Inferior parietal cortex (tissue), 1 donor: Measurements from ENCODE around the gene PTPRG.

Experiments used
- DNase-seq: peaks from one replicate; pipeline ENCODE4 v3.0.0-alpha.2; 2016; ENCODE audit errors: extremely low spot score

Gene PTPRG

DNA sequence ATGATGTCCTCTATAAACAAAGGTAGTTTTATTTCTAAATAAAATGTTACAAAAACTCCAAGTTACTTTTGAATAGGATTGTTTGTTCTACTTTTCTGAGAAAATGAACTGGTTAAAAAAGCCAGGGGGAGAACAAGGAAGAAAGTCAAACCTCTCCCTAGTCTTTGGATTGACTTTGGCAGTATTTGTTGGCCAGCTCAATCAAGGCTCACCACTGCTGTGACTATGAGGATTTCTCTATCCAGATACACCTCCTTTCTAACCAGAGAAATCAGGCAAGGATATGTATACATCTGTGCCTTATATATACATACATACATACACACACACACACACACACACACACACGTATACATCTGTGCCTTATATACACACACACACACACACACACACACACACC is 704.2 kb downstream of the PTPRG start:
- no peak for DNase-seq

- DNase-seq: no peak
Observed at GRCh38 chr3:62266668-62267283, 705.4 kb downstream of the PTPRG start.

DNA sequence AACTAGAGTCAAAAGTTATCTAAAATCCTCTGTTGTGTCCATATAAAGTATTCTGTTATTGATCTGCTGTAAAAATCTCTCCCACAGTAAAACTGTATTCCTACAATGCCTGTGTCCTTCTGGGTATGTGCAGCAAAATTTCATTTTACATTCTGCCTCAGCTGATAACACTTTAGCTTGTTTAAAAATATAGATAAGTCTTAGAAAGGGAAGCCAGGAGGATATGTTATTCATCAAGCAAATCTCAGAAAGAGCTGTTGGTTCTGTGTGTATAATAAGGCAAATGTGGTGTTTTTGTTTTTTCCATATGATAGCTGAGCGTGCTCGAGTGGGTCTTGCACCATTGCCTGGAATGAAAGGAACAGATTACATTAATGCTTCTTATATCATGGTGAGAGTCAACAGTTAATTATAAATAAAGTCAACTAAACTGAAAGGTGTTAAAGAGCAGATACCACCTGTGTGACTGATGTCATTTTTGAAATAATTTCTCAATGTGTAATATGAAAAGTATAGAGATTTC is 715.3 kb downstream of the PTPRG start:
- no peak for DNase-seq

GRCh38 chr3:62277450-62277849 is 716.1 kb downstream of the PTPRG start:
- DNase-seq: no peak

DNA sequence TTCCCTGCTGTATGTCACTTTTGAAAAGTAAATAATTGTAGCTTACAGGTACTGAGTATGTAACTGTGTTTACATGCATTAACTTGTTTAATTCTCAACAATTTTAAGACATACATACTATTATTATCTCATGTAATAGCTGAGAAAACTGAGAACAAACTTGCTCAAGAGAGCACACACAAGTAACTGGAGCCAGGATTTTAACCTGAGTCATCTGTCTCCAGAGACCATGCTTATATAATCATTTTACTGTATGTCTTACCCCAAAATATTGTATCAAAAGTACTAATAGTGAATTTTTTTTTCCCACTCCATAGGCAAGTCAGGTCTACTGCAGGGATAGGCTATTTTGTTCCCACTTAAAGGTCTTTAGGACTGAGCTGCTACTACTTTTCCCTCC is 716.6 kb downstream of the PTPRG start:
- no peak for DNase-seq

GRCh38 chr3:62281726-62282125 is 720.4 kb downstream of the PTPRG start:
- DNase-seq: no peak

GRCh38 chr3:62284442-62284841 is 723.1 kb downstream of the PTPRG start:
- DNase-seq: no peak

GRCh38 chr3:62287392-62287927 is 726.1 kb downstream of the PTPRG start:
- no peak for DNase-seq

GRCh38 chr3:62289922-62290321 is 728.6 kb downstream of the PTPRG start:
- no peak for DNase-seq

- no peak for DNase-seq
Observed at GRCh38 chr3:62293051-62293780, 731.8 kb downstream of the PTPRG start.

DNA sequence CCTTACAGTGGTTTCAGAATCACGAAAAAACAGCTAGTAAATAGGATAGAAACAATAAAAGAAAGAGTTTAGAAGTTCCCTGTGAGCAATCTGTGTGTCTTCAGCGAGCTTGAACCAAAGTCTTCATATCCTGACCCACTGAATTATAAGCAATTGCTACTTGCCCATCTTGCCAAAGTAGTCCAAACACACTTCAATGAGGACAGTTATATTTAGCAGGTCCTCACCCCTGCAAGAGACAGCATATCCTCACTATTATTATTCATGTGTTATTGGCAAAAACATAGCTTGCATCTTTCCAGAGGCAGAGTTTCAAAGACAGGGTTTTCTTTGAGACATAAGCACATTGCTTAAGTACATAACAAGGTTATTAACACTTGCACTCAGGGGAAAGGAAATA is 734.2 kb downstream of the PTPRG start:
- DNase-seq: no peak

DNA sequence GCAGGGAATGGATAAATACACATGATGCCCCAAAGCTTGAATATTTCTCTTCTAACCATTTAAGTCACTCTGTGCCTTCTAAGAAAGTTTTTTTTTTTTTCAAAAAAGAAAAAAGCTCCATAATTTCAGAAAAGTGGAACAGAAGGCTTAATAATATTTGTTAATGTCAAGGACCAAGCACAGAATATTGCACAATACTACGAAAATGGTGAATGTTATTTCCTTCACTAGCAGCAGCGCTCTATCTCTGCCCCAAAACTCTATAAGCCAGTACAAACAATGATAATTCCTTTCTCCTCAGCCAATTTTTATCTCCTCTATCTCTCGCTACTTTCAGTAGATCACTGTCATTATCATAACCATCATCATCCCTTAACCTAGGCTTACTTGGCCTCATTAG is 739.2 kb downstream of the PTPRG start:
- DNase-seq: no peak

DNA sequence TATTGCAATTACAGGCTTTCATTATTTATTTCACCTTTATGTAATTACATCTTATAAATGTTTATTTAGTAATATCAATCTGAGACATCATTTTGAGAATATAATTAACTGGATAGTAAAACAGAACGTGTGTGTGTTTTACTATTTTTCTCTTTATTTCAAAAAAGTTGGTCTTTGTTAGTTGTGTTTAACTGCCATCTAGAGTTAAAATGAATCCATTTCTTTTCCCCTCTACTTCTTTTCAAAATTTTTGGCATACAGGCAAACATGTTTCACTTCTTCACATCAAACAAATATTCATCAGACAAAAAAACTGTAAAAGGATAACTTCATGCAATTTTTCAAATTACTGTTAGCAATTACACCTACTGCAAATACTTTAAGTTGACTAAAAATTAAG is 750.8 kb downstream of the PTPRG start:
- no peak for DNase-seq

DNA sequence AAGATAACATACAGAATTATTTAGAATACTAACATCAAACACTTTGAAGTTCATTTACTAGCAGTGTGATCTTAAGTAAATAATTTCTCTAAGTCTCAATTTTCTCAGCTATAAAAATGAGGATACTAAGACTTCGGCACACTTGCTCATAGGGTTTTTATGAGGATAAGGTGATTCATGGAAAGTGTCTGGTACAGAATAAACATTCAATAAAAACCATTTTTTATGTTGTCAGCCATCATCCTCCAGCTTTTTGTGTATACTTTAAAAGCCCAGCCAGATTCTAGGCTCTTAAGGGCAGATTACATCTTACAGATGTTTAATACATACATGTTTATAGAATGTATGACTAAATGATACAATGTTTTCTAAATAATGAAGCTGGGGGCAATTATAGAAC is 755.2 kb downstream of the PTPRG start:
- no peak for DNase-seq

DNA sequence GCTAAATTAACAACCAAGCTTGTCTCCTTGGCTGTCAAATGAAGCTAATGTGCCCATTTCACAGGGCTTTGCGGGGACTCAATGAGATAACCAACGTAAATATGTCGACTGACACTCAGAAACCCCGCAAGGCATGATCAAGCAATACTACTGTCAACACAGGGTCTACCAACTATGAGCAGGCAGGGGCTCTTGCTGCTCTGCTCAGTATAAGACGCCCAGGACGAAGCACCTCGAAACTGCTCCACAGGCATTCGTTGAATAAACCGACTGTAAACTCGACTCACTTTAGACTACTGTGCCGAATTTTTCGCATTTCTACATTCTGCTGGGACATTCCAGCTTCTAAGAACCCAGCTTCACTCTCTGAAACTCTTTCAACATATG is 757.0 kb downstream of the PTPRG start:
- DNase-seq: no peak

DNA sequence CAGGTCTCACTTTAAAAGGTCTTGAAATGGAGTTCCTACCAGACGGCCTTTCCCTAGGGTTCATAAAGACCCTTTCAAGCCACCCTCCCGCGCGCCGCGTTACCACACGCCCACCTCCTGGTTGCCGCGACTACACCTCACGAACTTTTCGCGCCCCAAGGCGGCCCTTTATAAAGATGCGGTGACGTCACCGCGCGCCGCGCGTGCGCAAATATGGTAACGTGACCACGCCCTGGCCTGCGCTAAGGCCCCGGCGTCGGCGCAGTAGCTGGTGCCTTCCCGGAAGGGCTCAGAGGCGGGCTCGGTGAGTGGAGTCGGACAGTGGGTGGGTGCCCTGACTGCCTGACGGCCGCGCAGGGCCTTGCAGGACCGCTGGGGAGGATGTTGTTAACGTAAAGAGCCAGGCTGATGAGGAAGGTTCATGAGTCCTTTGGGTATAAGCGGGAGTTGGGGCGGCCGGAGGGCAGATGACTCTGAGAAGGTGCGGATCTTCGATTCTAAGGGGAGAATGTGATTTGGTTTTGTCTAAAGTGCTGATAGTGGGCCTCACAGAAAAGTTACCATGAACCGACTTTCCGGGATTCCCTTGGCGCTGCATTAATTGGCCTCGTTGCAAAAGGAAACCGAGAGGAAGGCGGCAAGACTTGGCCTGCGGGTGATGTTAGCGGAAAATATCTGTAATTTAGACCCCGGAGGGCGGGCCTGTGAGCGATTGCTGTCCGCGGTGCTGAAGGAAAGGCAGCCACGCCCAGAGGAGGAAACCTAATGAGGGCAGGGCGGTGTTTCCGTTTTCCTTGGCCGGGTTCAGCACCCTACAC is 757.6 kb downstream of the PTPRG start:
- peak; percentile 88 for DNase-seq

- DNase-seq: no peak
Observed at GRCh38 chr3:62319570-62320243, 758.3 kb downstream of the PTPRG start.

DNA sequence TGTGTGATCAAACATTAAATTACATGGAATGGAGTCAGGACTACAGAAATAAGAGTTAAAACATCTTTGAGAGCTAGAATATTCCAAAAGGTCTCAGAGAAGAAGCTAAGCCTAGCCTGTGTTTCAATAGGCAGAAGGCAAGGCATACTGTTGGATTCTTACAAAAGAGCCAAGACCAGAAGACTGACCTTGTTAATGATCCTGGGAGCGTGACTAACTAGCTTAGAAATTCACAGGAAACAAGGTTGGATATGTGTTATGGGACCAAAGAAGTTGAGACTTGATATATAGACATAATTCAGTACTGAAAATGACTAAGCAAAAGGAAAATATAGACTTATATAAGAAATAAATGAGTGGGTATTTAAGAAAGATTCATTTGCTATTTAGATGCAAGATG is 761.9 kb downstream of the PTPRG start:
- no peak for DNase-seq

- no peak for DNase-seq
Observed at GRCh38 chr3:62325896-62326295, 764.5 kb downstream of the PTPRG start.

- DNase-seq: peak; percentile 57
Observed at GRCh38 chr3:62329971-62330370, 768.6 kb downstream of the PTPRG start.

GRCh38 chr3:62332017-62332416 is 770.6 kb downstream of the PTPRG start:
- DNase-seq: no peak

DNA sequence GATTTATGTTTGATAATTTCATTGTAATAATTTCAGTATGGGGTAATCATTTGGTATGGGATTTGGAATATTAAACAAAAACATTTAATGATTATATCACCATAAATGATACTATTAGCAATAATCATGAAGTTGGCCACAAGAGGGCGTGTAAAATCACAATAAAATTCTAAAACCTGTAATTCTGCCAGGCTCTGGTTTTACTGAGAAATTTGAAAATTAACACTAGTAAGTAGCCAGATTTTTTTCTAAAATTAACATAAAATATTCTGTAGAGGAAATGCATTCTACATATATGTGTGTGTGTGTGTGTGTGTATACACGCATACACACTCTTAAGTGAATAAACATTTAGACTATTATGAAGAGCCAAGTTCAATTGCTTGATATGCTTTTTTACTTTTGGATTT is 771.5 kb downstream of the PTPRG start:
- peak; percentile 75 for DNase-seq
